Stomach smooth muscle (tissue), 2 donors: Measurements from ENCODE around the gene SLX9.
"Not testable (repeated sequence)": the region's sequence is repeated elsewhere in the genome, so short reads cannot be mapped to it uniquely, and the experiment has no call there.

Experiments
- H3K27ac ChIP-seq: one replicate; pipeline ENCODE4 v1.7.0; 2013; ENCODE audit warnings: mild to moderate bottlenecking, low read length, inconsistent platforms
- H3K27me3 ChIP-seq, 2 donors: one replicate each; pipeline ENCODE4 v1.7.0; 2013; ENCODE audit warnings: low read length in 2 of 2; ENCODE audit not compliant: insufficient read depth in 2 of 2, control insufficient read depth in 1 of 2
- H3K36me3 ChIP-seq, 2 donors: one replicate each; pipeline ENCODE4 v1.7.0; 2013; ENCODE audit warnings: low read length in 2 of 2; ENCODE audit not compliant: control insufficient read depth in 2 of 2, insufficient read depth in 2 of 2
- H3K4me1 ChIP-seq: one replicate; pipeline ENCODE4 v1.7.0; 2013; ENCODE audit warnings: low read length; ENCODE audit not compliant: control insufficient read depth, insufficient read depth
- H3K4me3 ChIP-seq, 2 donors: one replicate each; pipeline ENCODE4 v1.7.0; 2013; ENCODE audit warnings: low read length in 2 of 2
- H3K9ac ChIP-seq, 2 donors: one replicate each; pipeline ENCODE4 v1.7.0; 2013; ENCODE audit warnings: low read length in 2 of 2, mild to moderate bottlenecking in 1 of 2
- H3K9me3 ChIP-seq, 2 donors: one replicate each; pipeline ENCODE4 v1.7.0; 2013; ENCODE audit warnings: low read length in 2 of 2; ENCODE audit not compliant: control insufficient read depth in 2 of 2
- donor health status: healthy.
- donor health status: Pancreatic carcinoma.

SLX9 gene

GRCh38 chr21:44926331-44927101, 13.3 kb upstream of the SLX9 start:
- Histone ChIP-seq H3K36me3 (no peaks in the 10 kb centered on the region), H3K9ac (no peak overlapping the region), H3K27me3 (peaks cover 27 to 31% of the 10 kb centered on the region in 2 donors), H3K4me3 (no peak overlapping the region), H3K4me1 (peaks cover 6% of the 10 kb centered on the region), H3K27ac (no peak overlapping the region), H3K9me3 (peaks cover 0 to 6% of the 10 kb centered on the region in 2 donors)

- H3K9ac ChIP-seq, result no peak overlapping the region
- peaks cover 12% of the 10 kb centered on the region for H3K4me1 ChIP-seq
- H3K27me3 ChIP-seq, result peaks cover 34% of the 10 kb centered on the region in 2 donors
- peaks cover 0 to 6% of the 10 kb centered on the region in 2 donors for H3K9me3 ChIP-seq
- H3K27ac ChIP-seq, result no peak overlapping the region
- no peak overlapping the region for H3K4me3 ChIP-seq
- H3K36me3 ChIP-seq, result no peaks in the 10 kb centered on the region
Observed at GRCh38 chr21:44927259-44927586, 12.6 kb upstream of the SLX9 start.

GRCh38 chr21:44927587-44928461, 12.0 kb upstream of the SLX9 start:
- peaks cover 0 to 6% of the 10 kb centered on the region in 2 donors for H3K9me3 ChIP-seq
- no peak overlapping the region for H3K9ac ChIP-seq
- no peak overlapping the region for H3K4me3 ChIP-seq
- H3K27ac ChIP-seq, result no peak overlapping the region
- H3K27me3 ChIP-seq, result peaks cover 34 to 36% of the 10 kb centered on the region in 2 donors
- no peaks in the 10 kb centered on the region for H3K36me3 ChIP-seq
- H3K4me1 ChIP-seq, result peaks cover 18% of the 10 kb centered on the region

GRCh38 chr21:44928500-44929241, 11.2 kb upstream of the SLX9 start:
- H3K27ac ChIP-seq, H3K9me3 ChIP-seq, H3K36me3 ChIP-seq, H3K4me3 ChIP-seq, H3K9ac ChIP-seq: not testable (repeated sequence)
- H3K4me1 ChIP-seq, result peaks cover 21% of the 10 kb centered on the region
- peaks cover 41 to 44% of the 10 kb centered on the region in 2 donors for H3K27me3 ChIP-seq

GRCh38 chr21:44929242-44929798, 10.5 kb upstream of the SLX9 start:
- Histone ChIP-seq H3K27me3 (peaks cover 44 to 47% of the 10 kb centered on the region in 2 donors), H3K4me1 (peaks cover 21% of the 10 kb centered on the region), H3K36me3 (no peaks in the 10 kb centered on the region), H3K27ac (no peak overlapping the region), H3K9ac (no peak overlapping the region), H3K4me3 (no peak overlapping the region), H3K9me3 (peaks cover 0 to 6% of the 10 kb centered on the region in 2 donors)

GRCh38 chr21:44929799-44930542, 9.9 kb upstream of the SLX9 start:
- no peaks in the 10 kb centered on the region for H3K36me3 ChIP-seq
- H3K9ac ChIP-seq, result no peak overlapping the region
- H3K4me1 ChIP-seq, result peaks cover 21% of the 10 kb centered on the region
- no peak overlapping the region for H3K27ac ChIP-seq
- peaks cover 44 to 50% of the 10 kb centered on the region in 2 donors for H3K27me3 ChIP-seq
- H3K9me3 ChIP-seq, result peaks cover 0 to 6% of the 10 kb centered on the region in 2 donors
- no peak overlapping the region for H3K4me3 ChIP-seq

- Histone ChIP-seq H3K36me3 (no peaks in the 10 kb centered on the region), H3K4me1 (peaks cover 21% of the 10 kb centered on the region)
Observed at GRCh38 chr21:44930543-44930981, 9.3 kb upstream of the SLX9 start.

GRCh38 chr21:44931137-44931500, 8.7 kb upstream of the SLX9 start:
- Histone ChIP-seq H3K27ac (no peak overlapping the region), H3K9ac (no peak overlapping the region), H3K4me3 (no peak overlapping the region), H3K27me3 (peaks cover 44 to 50% of the 10 kb centered on the region in 2 donors), H3K4me1 (peaks cover 21% of the 10 kb centered on the region), H3K36me3 (no peaks in the 10 kb centered on the region), H3K9me3 (peaks cover 0 to 6% of the 10 kb centered on the region in 2 donors)

More at GRCh38 chr21:44930543-44930981, 9.3 kb upstream of the SLX9 start:
- H3K27me3 ChIP-seq, result peaks cover 44 to 51% of the 10 kb centered on the region in 2 donors
- H3K9me3 ChIP-seq, result peaks cover 0 to 6% of the 10 kb centered on the region in 2 donors
- H3K4me3 ChIP-seq, result no peak overlapping the region
- H3K9ac ChIP-seq, result no peak overlapping the region
- H3K27ac ChIP-seq, result no peak overlapping the region

- H3K36me3 ChIP-seq, result no peaks in the 10 kb centered on the region
- peaks cover 21% of the 10 kb centered on the region for H3K4me1 ChIP-seq
- no peak overlapping the region for H3K27ac ChIP-seq
- H3K9me3 ChIP-seq, result peaks cover 0 to 6% of the 10 kb centered on the region in 2 donors
- H3K4me3 ChIP-seq, result peak overlapping the region; percentile 19 to 65
- H3K27me3 ChIP-seq, result peaks cover 39 to 45% of the 10 kb centered on the region in 2 donors
- H3K9ac ChIP-seq, result peak overlapping the region in 1 of 2 donors; percentile 45
Observed at GRCh38 chr21:44931501-44932407, 8.1 kb upstream of the SLX9 start.
